Panc1 (cell line): Measurements from ENCODE around the gene AKT1S1.

Experiments
- CTCF ChIP-seq: fragments of 450-650 bp; IDR thresholded peaks from 2 replicates; pipeline ENCODE4 v1.5.1; 2017; ENCODE audit warnings: mild to moderate bottlenecking
- POLR2AphosphoS5 ChIP-seq: IDR thresholded peaks from 2 replicates; pipeline ENCODE4 v1.6.1; 2012; ENCODE audit warnings: mild to moderate bottlenecking, low read depth, low read length, moderate library complexity

GRCh38 chr19:49840321-49840720 lies 36.8 kb downstream of the AKT1S1 start:
- TF ChIP-seq CTCF (no peak), POLR2AphosphoS5 (no peak)
